Omental fat pad (tissue), 4 donors: Measurements from ENCODE around the gene ECD. TPM values are rescaled to one million over a fixed set of nuclear protein-coding genes. Genes with fewer than 3 reads are reported as not detected.

Experiments
- ATAC-seq: fragments of 150-250 bp; one replicate; pipeline ENCODE4 v1.9.1; 2016; ENCODE audit warnings: mild to moderate bottlenecking, moderate library complexity; ENCODE audit not compliant: low FRiP score
- DNase-seq: peaks from one replicate; pipeline ENCODE4 v3.0.0-alpha.2; 2019; ENCODE audit warnings: low spot score
- total RNA-seq, 4 donors: library from RNA; depleted of rRNA; stranded (reverse); fragments of >200 nt; gene quantifications; one replicate each; pipeline ENCODE4 v1.1.0, GENCODE V29; 2016
- TF ChIP-seq, protein P1 (sequence below), 3 donors: fragments of 450-650 bp; IDR thresholded peaks; one replicate each; pipeline ENCODE4 v1.5.1; 2016 to 2017; ENCODE audit warnings: antibody characterized with exemption in 3 of 3, mild to moderate bottlenecking in 3 of 3, moderate library complexity in 2 of 3

ECD gene
- total RNA-seq, 4 donors from 2014 or later: 24.9 to 43.4 (median 35.5) TPM

DNA sequence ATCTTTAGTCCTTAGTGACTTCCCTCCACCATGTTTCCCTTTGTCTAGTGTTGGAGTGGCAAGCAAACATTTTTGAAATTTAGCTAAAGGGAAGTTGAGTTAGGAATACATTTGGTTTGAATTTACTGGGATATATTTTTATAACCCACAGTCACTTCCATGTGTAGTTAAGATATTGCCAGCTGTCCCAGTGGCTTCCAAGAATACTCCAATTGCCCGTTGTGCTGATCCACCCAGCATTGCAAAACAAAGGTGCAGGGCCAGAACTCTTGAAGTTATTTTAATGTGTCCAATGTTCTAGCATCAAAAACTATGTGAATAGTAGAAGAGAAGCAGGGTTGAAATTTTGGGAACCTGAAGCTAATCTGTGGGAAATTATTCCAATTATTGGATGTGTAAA is 68.7 kb downstream of the ECD start:
- ATAC-seq (no peak), DNase-seq (no peak)
- TF ChIP-seq, protein P1, sequence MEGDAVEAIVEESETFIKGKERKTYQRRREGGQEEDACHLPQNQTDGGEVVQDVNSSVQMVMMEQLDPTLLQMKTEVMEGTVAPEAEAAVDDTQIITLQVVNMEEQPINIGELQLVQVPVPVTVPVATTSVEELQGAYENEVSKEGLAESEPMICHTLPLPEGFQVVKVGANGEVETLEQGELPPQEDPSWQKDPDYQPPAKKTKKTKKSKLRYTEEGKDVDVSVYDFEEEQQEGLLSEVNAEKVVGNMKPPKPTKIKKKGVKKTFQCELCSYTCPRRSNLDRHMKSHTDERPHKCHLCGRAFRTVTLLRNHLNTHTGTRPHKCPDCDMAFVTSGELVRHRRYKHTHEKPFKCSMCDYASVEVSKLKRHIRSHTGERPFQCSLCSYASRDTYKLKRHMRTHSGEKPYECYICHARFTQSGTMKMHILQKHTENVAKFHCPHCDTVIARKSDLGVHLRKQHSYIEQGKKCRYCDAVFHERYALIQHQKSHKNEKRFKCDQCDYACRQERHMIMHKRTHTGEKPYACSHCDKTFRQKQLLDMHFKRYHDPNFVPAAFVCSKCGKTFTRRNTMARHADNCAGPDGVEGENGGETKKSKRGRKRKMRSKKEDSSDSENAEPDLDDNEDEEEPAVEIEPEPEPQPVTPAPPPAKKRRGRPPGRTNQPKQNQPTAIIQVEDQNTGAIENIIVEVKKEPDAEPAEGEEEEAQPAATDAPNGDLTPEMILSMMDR (IDR thresholded peaks at IDR 0.05): no peak

DNA sequence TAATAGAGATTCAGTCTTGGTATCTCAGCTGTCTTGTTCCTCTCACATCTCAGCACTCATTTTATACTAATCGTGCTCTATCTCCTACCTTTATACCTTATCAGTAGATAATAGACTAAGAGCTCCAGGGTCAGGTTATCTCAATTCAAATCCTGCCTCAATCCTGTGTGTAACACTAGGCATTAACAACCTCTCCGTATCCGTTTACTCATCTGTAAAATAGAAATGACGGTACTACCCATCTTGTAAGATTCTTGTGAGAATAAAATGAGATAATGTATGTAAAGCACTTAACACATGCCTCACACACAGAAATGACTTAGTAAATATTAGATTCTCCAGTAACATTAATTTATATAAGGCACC is 70.5 kb downstream of the ECD start:
- ATAC-seq (no peak), DNase-seq (no peak)
- TF ChIP-seq, protein P1 (IDR thresholded peaks at IDR 0.05): no peak

DNA sequence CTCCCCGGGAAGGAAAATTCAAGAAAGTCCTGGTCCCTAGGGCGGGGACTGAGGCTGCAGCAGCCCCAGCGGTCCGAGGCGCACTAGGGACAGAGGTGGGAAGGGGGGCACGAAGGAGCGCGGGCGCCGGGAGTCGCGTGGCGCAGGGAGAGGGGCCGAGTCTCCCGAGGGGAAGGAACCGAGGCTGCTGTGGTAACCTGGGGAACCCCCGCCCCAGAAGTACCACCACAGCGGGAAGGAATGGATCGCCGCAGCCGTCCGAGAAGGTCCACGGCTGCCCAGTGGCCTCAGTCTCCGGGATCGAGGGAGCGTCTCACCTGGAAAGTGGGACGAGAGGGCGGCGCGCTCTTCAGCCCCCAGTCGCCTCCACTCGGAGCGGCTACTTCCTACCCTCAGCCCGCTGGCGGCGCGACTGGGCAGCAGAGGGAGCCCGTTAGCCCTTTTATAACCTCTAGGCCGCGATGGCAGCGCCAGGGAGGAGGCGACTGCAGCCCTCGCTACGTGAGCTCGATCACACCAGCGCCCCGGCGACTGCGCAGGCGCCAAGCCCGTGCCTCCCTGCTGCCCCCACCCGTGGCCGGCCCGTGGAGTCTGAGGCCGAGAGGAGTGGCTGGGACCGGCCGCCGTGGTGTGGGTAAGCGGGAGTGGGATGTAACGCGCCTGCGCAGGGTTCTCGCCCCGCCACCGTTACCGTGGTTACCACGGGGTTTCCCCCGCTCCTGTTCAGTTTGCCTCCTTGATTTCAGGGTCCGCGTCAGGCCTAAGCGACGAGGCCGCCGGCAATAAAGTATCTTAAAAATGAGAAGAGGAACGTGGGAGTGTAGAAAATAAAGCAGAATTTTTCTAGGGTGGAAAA is 71.1 kb downstream of the ECD start, which contains the start of gene P4HA1:
TSS of gene P4HA1 (minus strand) at position 418 of the 856 bp plus-strand sequence. CDS start 21,983 bp downstream, outside the sequence.
- ATAC-seq (peak; percentile 100), DNase-seq (peak; percentile 94)
- TF ChIP-seq, protein P1 (IDR thresholded peaks at IDR 0.05): peak in 1 of 3 donors; percentile 53

DNA sequence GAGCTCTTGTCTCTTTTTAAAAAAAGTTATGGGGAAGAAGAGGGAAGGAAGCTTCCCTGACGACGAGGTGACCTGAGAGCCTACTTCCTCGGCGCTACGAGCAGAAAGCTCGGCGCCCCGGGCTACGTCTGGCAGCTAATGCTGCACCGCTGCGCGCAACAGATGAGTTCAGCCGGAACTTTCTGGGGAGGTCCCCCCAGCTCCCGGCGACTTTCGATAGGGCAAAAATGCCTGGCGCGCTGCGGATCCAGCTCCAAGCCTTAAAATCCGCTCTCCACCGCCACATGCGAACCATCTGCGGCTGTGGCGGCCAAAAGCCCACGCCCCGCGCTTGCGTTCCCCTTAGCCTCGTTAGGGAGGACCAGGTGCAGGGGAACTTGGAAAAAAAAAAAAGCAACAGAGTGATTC is 71.8 kb downstream of the ECD start:
- ATAC-seq: no peak
- DNase-seq: no peak
- TF ChIP-seq, protein P1 (IDR thresholded peaks at IDR 0.05): no peak

DNA sequence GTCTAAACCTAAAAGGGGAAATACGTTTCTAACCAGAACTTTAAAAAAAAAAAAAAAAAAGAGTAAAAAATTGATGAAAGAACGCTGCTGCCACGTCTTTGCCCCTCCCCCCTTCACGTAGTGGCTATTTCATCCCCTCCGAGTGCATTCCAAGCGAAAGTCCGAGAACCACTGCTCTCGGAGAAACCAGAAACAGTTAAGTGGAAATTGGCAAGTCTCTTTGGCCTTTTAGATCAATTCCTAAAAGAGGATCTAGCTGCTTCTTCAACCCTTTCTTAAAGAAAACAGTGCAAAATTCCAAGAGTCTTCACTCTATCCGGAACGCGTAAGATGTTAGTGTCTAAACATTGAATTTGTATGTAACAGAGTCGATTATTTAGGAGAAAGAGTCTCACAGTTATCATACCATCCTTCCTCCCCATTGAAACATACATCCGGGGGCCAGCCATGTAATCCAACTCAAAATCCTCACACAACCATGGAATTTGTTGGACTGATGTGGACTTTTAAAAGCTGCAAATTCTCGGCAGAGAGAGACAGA is 72.3 kb downstream of the ECD start:
- TF ChIP-seq, protein P1 (IDR thresholded peaks at IDR 0.05): no peak
- DNase-seq (peak; percentile 37), ATAC-seq (no peak)

DNA sequence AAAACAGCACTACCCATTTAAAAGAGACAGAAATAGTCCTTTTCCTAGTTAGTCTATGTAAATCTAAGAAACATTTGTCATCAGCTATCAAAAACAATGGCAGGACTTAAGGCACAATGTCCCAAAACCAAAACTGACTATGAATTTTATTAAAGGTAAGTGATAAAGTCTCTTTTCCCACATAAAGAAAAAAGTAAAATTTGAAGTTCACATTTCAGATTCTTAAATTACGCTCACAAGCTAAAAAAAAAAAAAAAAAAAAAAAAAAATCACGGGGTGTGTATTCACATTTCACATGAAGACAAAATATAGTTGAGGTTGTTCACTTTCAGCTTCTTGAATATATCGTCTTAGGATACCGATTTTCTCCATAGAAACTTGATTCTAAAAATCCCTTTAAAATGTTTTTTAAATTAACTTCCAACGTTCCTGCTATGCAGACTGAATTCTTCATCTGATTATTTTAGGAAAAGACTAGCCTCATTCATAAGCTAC is 72.8 kb downstream of the ECD start:
- TF ChIP-seq, protein P1 (IDR thresholded peaks at IDR 0.05): no peak
- ATAC-seq: no peak
- no peak for DNase-seq
